ENCODE results near the gene KIAA1755.
"Not testable (repeated sequence)": the region's sequence is repeated elsewhere in the genome, so short reads cannot be mapped to it uniquely, and the experiment has no call there.

The KIAA1755 gene

DNA sequence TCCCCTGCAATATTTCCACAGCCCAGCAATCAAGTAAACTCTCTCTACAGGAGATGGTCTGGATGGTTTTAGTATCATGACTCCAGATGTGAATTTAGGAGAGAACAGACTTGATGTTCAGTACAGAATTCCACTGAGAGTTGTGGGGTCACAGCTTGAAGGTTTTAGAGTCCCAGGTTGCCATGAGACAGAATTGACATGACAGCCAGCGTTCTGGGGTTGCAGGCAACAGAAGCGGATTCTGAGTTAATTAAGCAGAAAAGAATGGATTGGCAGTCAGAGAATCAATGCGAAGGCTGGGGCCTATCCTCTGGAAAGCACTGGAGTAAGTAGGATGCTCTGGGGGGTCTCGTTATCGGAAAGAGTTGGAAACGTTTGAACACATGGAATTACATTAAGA, 2.4 kb upstream of the KIAA1755 start:
- DNase-seq = no peak

DNA sequence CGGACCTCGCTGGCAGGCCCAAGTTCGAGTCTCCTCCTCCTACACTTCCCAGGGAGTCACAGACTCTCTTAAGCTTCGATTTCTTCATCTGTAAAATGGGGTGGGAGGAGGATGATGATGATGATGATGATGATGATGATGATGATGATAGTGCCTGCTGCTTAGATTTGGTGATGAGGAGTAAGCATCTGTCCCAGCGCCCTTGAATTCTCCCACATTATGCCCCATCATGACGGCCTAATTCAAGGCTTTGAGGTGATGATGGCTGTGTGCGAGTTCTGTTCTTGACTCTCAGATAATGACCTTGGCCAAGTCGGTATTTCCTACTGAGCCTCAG, 487 bp upstream of the KIAA1755 start:
- no peak for DNase-seq

DNA sequence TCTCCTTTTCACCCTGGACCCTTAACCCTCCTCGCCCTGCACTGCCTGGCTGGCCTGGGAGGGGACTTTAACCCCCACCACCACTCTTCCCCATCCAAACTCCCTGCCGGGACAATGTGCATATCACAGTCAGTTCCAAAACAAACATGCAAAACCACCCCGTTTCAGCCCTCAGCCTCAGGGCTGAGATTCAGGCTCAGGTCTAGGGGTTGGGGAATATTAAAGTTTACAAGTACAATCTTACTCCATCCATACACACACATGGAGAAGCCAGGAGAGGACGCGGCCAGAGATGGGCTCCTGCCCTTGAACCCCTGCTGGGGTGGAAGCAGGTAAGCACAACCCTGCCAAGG, 534 bp downstream of the KIAA1755 start:
- no peak for DNase-seq

DNA sequence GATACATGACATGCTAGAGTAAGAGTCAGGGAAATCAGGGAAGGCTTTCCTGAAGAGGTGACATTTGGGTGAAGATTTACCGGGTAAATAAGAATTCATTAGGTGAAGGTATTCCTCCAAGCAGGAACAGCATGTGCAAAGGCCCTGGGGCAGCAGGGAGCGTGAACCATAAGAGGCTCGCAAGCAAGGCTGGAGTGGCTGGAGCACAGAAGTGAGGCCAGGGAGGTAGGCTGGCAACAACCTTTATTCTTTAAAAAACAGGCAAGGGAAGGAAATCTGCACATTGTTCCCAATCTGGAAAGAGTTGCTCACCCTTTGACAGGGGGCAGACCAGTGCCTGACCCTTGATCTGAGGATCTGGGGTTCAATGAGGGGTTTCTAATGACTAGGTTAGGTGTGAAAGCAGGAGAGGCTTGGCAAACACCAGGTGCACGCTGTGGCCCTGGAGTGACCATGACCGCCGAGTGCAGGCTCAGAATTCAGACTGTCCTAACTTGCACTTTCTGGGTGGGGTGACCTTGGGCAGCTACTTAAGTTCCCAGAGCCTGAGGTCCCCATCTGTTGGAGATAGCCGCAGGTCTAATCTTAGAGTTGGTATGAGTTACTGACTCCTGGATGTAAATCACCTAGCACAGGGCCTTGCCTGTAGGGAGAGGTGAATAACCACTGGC, 1.9 kb downstream of the KIAA1755 start:
- no peak for DNase-seq

DNA sequence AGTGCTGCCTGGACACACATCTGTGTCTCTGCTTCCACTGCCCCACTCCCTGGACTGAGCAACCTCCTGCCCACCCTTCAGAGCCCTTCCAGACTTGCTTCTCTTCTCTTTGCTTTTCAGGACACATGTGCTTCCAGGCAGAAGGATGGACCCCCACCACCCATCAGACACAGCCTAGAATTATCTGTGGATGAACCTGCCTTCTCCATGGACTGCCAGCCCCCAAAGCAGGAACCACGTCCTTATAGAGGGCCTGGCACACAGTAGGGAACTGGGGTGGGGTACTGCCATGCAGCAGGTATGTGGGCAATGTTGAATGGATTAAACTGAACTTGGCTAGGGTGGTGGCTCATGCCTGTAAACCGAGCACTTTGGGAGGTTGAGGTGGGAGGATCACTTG, 3.6 kb downstream of the KIAA1755 start:
- no peak for DNase-seq

DNA sequence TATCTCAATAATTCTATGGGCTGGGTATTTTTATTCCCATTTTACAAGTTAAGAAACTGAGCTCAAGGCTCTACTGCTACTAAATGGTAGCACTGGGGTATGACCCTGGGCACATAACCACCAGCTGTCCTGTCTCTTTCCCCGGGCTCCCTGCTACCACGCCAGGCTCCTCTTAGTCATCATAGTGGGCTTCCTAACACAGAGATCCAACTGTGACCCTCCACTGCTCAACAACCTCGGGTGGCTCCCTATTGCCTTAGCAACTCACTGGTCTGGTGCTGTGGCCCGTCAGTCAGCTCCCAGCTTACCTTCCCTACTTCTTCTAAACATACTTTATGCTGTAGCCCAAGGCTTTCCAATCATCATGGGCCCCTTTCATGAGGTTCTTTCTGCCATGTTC, 4.5 kb downstream of the KIAA1755 start:
- no peak for DNase-seq

DNA sequence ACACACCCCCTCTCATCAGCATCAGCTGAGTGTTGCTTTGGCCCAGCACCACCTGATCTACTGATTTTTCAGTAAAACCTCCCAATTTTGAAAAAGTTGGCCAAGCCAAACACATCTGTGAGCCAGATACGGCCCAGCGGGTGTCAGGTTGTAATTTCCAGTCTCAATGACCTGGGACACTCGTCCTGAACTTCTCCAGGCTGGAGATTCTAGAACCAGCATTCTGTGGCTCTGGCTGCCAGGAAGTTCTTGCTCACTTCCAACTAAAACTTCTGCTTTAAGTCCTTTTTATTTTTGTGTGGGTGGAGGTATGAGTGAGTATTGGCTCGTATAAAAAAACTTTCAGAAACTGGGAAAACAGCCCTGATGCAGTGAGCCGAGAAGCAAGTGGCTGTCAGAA, 5.1 kb downstream of the KIAA1755 start:
- no peak for DNase-seq

DNA sequence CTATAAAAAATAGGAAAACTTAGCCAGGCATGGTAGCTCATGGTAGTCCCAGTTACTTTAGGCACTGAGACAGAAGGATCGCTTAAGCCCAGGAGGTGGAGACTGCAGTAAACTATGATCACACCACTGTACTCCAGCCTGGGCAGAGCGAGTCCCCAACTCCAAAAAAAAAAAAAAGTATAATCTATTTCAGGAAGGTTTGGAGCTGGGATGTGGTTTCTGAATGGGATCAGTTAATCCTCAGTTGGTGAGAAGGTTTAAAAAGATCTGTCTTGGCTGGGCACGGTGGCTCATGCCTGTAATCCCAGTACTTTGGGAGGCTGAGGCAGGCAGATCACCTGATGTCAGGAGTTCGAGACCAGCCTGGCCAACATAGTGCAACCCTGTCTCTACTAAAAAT, 5.9 kb downstream of the KIAA1755 start:
- DNase-seq = not testable (repeated sequence)

DNA sequence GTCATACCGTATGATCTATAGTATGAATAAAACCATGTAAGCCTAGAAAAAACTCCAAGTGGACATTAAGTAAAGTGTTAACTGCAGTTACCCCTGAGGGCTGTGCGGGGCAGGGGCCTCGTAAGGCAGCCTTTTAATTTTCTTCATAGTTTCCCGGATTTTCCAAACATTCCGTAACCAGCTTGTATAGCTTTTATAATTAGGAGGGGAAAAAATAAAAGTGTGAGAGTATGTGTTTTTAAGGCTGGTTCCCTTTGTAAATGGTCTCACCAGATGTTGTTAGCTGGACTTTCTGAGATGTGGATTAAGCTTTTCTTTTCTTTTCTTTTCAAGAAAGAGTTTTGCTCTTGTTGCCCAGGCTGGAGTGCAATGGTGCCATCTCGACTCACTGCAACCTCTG, 7.0 kb downstream of the KIAA1755 start:
- DNase-seq = no peak

DNA sequence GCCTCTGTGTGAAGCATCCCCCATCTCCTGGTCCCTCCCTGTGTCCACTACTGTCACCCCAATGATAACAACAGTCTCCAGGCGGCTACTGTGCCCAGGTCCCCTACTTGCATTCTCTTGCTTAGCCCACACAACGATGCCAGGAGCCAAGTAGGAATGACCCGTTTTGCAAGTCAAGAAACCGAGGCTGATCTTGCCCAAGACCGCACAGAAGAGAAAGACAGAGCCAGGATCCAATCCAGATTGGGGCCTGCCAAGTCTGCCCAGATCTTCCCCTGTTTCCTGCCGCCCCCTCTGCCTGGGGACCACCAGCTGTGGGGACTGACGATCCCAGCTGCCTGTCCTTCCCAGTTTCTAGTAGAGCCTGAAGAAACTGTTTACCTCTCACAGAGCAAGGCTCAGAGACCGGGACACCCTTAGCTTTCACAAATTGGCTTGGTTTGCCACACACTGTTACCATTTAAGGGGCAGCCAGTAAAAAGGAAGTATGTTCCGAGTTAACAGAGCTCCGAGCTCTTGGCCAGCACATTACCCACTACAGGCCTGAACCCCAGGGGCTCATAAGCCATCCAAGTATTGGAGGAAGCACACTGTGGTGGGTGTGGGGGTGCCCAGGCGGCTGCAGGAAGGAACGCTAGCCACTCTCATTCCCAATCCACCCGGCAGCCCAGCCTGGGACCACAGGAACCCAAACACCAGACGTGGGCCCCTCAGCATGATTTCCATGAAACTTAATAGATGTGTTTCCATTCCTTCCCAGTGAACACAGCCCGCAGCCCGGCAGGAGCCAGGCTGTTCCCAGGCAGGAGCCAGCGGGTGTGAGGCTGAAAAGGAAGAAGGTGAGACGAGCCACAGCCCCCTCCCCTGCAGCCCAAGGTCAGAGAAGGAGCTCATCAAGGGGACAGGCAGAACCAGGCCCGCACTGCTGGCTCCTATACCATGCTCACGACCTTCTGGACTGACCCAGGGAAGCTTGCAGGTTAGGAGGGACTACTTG, 7.9 kb downstream of the KIAA1755 start:
- DNase-seq = no peak

DNA sequence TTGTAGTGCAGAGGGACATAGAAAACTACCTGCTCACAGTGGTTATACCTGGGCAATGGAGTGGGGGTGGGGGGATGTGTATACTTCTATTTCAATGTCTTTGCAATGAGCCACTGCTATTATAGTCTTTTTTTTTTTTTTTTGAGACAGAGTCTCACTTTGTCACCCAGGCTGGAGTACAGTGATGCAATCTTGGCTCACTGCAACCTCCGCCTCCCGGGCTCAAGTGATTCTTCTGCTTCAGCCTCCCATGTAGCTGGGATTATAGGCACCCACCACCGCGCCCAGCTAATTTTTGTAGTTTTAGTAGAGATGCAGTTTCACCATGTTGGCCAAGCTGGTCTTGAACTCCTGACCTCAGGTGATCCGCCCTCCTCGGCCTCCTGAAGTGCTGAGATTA, 9.1 kb downstream of the KIAA1755 start:
- not testable (repeated sequence) for DNase-seq

DNA sequence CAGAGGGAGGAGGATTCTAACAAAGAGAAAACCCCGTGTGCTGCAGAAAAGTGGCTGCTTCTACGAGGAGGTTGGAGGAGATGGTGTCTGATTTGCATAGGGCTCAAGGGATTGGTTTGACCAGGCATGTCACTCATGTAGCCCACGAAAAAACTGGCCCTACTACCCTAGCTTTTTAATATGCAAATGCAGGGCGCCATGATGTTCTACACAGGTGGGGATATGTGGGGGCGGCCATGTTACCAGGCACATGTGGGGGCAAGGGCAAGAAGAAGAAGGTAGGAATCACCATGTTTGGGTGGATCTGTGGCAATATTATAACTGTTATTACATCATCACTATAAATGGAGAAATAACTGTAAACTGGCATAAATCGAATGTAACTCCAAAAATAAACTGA, 9.9 kb downstream of the KIAA1755 start:
- peak; percentile 51 for DNase-seq

DNA sequence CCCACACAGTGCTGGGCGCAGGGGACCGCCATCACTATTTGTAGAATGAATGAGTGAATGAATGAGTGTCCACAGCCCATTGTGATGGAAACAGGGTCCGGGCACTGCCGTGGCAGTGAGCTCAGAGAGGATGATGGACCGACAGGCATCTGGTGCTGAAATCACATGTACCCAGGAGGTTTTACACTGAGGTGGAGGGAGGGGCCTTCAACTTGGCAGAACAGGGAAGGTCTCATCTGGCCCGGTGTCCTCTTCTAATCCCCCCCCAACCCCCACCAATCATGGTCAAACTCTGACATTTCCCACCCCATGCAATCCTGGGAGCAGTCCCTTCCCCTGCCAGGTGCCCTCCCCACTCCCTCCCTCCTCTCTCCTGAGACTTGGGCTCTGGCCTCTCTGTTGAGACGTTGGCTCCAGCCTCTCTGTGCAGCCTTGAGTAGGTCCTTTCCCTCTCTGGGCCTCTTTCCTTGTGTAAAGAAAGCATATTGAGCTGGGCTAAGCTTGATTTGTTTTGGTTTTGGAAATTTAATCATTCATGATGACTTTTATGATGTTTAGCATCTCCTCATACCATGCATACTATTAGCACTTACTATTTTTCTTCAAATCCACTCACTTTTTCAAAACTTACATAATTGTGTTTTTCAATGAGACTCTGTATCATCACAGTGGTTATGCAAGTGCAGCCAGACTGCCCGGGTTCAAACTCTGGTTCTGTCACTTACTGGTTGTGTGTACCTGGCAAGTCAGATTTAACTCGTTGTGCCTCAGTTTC, 10.8 kb downstream of the KIAA1755 start:
- DNase-seq = no peak

DNA sequence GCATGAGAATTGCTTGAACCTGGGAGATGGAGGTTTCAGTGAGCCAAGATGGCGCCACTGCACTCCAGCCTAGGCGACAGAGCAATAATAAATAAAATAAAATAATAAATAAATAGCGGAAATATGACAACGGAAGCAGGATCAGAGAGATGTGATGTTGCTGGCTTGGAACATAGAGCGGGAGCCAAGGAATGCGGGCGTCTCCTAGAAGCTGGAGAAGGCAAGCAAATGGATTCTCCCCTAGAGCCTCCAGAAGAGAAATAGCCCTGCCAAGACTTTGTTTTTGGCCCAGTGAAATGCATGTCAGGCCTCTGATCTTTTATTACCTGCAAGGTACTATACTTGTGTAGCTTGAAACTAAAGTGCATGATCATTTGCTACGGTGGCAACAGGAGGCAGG, 12.4 kb downstream of the KIAA1755 start:
- DNase-seq = no peak

DNA sequence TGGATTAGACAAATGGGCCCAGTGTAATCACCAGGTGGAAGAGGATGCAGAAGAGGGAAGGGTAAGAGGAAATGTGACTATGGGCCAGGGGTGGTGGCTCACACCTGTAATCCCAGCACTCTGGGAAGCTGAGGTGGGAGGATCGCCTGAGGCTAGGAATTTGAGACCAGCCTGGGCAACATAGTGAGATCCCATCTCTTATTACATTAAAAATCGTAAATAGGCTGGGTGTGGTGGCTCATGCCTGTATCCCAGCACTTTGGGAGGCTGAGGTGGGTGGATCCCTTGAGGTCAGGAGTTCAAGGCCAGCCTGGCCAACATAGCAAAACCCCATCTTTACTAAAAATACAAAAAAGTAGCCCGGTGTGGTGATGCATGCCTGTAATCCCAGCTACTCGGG, 12.8 kb downstream of the KIAA1755 start:
- not testable (repeated sequence) for DNase-seq

DNA sequence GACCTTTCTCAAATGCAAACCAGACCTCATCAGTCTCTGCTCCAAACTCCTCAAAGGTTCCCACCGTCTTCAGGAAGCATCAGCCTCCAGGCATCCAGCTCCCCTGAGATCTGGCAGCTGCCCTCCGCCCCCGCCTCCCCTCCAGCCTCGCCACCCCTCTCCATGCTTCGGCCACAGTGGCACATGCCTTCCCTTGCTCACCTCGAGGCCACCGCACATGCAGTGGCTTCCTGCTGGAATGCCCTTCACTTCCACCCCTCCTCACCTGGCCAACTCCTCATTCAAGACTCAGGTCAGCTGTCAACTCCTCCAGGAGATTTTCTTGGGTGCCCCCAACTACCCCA, 13.4 kb downstream of the KIAA1755 start:
- DNase-seq = no peak

DNA sequence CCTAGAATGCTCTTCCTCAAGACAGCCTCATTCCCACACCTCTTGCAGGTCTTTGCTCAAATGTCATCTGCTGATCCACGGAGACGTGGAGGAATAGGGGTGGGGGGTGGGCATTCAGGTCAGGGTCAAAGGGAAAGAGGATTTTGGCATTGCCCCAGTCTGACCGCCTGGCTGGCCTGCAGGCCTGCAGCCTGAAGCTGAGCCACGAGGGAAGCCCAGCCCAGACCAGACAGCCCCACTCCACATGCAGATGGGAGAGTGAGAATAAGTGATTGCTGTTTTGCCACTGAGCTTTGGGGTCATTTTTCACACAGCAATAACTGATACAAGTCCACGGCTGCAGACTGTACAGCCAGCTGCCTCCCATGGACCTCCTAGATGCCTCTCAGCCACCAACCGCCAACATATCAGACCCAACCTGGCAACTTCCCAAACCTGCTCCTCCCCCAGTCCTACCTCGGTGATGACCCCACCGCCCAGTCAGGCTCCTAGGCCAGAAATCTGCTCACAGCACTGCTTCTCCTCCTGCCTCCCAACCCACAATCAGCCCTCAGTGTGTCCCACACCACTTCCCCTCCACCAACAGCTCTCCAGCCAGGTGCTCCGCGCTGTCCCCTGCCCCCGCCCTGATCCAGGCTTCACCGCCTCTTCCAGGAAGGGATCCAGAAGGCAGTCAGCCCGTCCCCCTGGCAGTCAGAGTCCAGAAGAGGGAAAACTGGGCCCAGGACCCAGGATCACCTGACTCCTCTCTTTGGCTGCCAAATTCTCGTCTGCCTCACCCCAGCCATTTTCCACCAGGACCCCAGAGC, 14.0 kb downstream of the KIAA1755 start:
- no peak for DNase-seq

DNA sequence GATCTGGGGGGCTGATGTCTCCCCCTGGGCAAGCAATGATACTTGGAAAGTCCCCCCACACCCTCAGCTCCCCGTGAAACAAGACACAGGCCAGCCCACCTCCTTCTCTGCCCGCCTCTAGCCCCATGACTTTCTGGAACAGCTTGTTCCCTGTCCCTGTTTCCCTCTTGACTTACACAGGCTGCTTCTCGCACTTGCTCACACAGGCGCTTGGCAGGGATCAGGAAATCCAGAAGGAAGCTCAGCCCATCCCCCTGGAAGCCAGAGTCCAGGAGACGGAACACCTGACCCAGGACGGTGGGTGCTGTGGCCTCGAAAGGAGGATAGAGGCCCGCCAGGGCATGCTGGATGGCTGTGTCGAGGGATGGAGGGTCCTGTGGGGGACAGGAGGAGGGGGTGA, 14.8 kb downstream of the KIAA1755 start:
- DNase-seq = no peak

DNA sequence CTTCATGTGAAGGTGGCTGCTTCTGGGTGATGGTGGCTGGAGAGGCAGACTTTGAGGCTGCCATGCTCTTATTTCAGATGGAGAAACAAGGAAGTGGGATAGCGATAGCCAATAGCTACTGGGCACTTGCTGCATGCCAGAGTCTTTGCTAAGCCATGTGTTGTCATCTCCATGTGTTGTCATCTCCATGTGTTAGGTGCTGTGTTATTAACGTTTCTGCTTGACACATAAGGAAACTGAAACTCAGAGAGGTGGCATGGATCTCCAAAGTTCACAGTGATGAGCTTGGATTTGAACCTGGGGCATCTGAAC, 16.9 kb downstream of the KIAA1755 start:
- no peak for DNase-seq

DNA sequence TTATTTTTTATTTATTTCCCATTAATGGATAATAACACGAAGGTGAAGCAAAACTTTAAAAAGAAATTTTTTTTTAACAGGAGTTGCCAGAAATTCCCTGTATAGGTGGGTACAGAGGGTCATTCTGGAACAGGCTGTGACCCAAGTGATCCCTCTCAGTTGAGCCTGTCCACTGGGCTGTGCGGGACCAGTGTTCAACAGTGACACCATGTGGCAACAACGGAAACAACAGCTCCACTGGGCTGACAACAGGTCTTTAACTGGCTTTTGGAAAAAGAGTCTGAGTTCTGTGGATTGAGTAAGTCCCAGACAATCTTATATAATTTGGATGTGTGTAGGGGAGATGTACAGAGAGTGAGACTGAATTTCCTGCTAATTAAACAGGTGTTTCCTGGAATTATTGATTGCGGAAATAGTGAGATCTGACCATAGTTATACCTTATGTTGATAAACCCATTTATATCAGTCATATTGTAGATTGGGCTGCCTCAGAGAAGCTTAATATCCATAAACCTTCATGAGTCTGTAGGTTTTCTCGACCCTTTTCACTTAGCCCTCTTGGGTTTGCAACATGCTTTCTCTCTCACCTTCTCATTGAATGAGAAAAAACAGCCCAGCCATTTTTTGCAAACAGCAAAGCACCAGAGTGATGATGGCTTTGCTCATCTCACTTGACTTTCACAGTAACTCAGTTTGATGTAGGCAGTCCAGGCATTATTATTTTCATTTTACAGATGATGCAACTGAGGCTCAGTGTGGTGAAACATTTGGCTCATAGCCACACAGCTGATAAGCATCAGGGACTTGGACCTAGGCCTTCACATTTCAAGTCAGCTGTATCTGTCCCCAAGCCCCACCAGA, 17.5 kb downstream of the KIAA1755 start:
- no peak for DNase-seq

DNA sequence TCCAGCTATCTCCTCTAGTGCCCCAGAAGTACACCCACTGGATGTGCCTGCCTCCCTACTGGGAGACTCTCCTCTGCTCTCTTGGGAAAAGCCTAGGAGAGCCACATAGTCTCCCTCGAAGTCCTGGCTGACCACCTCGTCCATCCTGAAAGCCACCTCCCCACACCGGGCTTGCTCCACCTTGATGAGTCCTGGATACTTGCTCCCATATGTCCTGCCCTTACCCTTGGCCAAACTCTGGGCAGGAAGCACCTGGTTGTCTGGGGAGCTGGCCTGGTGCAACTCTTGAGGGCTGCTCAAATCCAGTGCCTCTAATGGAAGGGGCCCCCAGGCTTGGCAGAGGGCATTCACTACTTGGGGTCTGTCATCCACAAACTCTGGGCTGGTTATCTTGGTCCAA, 19.3 kb downstream of the KIAA1755 start:
- DNase-seq = no peak

DNA sequence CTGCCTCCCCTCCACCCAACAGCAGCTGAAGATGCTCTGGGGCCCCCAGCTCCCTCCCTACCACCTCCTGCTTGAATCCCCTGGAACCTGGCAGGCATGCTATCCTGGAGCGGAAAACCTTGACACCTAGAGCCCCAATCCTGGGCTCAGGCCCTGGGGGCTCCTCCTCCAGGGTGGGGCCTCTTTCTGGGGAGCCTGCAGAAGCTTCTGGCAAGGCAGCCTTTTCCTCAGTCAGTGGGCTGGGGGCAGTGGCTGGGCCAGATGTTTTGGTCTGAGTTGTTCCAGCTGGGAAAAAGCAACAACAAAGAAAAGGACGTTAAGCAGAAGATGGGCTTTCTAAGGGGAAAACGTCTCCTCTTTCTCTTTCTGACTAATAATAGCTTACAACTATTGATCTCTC, 21.1 kb downstream of the KIAA1755 start:
- no peak for DNase-seq

Measured in NCI-H146 (cell line).